CD4-positive, alpha-beta T cell (primary cell): ENCODE results near the gene DDX1. TPM values are rescaled to one million over a fixed set of nuclear protein-coding genes. Genes with fewer than 3 reads are reported as not detected.

ENCODE experiments used
- ATAC-seq: fragments of 200-7000 bp; cut with Tn5 transposase; one replicate; pipeline ENCODE4 v1.10.0; 2022; ENCODE audit warnings: mild to moderate bottlenecking; ENCODE audit not compliant: poor library complexity
- CTCF ChIA-PET: fragments of 350-600 bp; sonication (Branson Sonifier 250); formaldehyde crosslinking; loops from one replicate; lab custom pipeline; 2021; ENCODE audit warnings: antibody characterized with exemption, inconsistent platforms; lab: Charles Lee
- POLR2A ChIA-PET: fragments of 350-600 bp; sonication (Branson Sonifier 250); formaldehyde crosslinking; loops from one replicate; lab custom pipeline; 2021; ENCODE audit warnings: antibody characterized with exemption, inconsistent platforms; lab: Charles Lee
- DNase-seq, 14 experiments: peaks; one replicate each; pipeline ENCODE4 v3.0.0-alpha.2; 2013 to 2020; ENCODE audit warnings: mixed read lengths in 2 of 14
- H3K27ac ChIP-seq, 2 donors: one replicate each; pipeline versions ENCODE4 v1.5.1 to v1.7.0; 2013; ENCODE audit warnings: low read length in 2 of 2, low read depth in 1 of 2, mild to moderate bottlenecking in 1 of 2
- H3K27me3 ChIP-seq, 2 experiments: 1 replicate in 1 of 2; 2 replicates in 1 of 2; pipeline versions ENCODE4 v1.6.1 to v1.7.0; 2013; ENCODE audit warnings: low read length in 2 of 2, control low read depth in 1 of 2, mild to moderate bottlenecking in 1 of 2, moderate library complexity in 1 of 2; ENCODE audit not compliant: insufficient read depth in 2 of 2, control insufficient read depth in 1 of 2
- H3K36me3 ChIP-seq: one replicate; pipeline ENCODE4 v1.6.1; 2013; ENCODE audit warnings: low read length, control low read depth; ENCODE audit not compliant: insufficient read depth
- H3K4me1 ChIP-seq: one replicate; pipeline ENCODE4 v1.6.1; 2013; ENCODE audit warnings: low read length, control low read depth; ENCODE audit not compliant: insufficient read depth
- H3K4me3 ChIP-seq: one replicate; pipeline ENCODE4 v1.5.1; 2013; ENCODE audit warnings: mild to moderate bottlenecking, low read length, moderate library complexity
- H3K9me3 ChIP-seq, 2 experiments: 1 replicate in 1 of 2; 2 replicates in 1 of 2; pipeline versions ENCODE4 v1.6.1 to v1.7.0; 2013; ENCODE audit warnings: low read length in 2 of 2, mild to moderate bottlenecking in 2 of 2, control low read depth in 1 of 2, moderate library complexity in 1 of 2; ENCODE audit not compliant: control insufficient read depth in 1 of 2, insufficient read depth in 1 of 2
- H3K27ac Mint-ChIP-seq: one replicate; pipeline ENCODE4 v1.8.0; 2020; ENCODE audit warnings: mixed read lengths
- H3K27me3 Mint-ChIP-seq: one replicate; pipeline ENCODE4 v1.8.0; 2021; ENCODE audit warnings: mixed read lengths
- H3K36me3 Mint-ChIP-seq: one replicate; pipeline ENCODE4 v1.8.0; 2021; ENCODE audit warnings: low read depth, mixed read lengths
- H3K4me1 Mint-ChIP-seq: one replicate; pipeline ENCODE4 v1.8.0; 2021; ENCODE audit warnings: low read depth, mixed read lengths
- H3K4me3 Mint-ChIP-seq: one replicate; pipeline ENCODE4 v1.8.0; 2020; ENCODE audit warnings: mild to moderate bottlenecking, mixed read lengths
- H3K9me3 Mint-ChIP-seq: one replicate; pipeline ENCODE4 v1.8.0; 2020; ENCODE audit warnings: mixed read lengths
- intact Hi-C, 2 experiments: fragments of 100-400 bp; cut with DNase I in 1 of 2; cut with micrococcal nuclease in 1 of 2; formaldehyde crosslinking; loops; one replicate each; pipeline versions ENCODE4 v1.15.1 to v1.9.0; 2023 to 2025; cut with DNase I, micrococcal nuclease
- total RNA-seq, 174 experiments: library from RNA in 2 of 174; stranded (reverse) in 2 of 174; gene quantifications; one replicate each; pipeline ENCODE4 v1.2.3 and lab custom pipeline; 2021 to 2026
- TF ChIP-seq, protein P1 (sequence below): fragments of 200-600 bp; IDR thresholded peaks from one replicate; pipeline ENCODE4 v1.8.0; 2022; ENCODE audit warnings: antibody characterized with exemption, mild to moderate bottlenecking

Gene DDX1
- total RNA-seq, 2 experiments from 2014 or later: 48.8 to 50.1 TPM

DNA sequence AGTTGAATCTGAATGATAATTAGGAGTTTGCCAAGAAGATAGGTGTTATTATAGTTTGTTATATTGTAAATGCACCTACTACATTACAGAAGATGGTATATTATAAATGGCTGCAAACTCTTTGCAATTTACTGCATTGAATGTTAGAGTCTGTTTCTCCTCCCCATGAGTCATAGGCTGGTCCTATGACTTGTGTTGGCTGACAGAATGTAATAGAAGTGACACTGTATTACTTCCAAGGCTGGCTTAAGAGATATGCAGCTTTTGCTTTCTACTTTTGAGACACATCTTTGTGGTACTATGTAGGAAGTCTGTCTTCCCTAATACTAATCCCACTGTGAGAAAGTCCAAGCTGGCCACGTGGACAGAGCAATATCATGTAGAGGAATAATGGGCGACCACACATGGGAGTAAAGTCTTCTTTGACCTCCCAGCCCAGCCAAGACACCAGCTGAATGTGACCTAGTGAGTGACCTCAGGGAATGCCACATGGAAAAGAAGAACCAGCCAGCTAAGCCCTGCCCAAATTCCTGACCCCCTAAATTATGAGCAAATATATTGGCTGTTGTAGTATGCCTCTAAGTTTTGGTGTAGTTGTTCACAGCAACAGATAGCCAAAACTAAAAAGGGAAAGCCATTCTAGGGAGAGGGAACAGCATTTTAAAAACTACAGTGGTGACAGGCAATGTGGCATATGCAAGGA is 6.8 kb upstream of the DDX1 start:
- Histone ChIP-seq H3K4me1 (no peaks in the 10 kb centered on the region), H3K36me3 (no peaks in the 10 kb centered on the region), H3K27ac (no peak overlapping the region), H3K4me3 (no peak overlapping the region), H3K9me3 (no peaks in the 10 kb centered on the region), H3K27me3 (no peaks in the 10 kb centered on the region)
- H3K27me3 Mint-ChIP-seq: no peaks in the 10 kb centered on the region
- H3K4me3 Mint-ChIP-seq: no peak overlapping the region
- no peaks in the 10 kb centered on the region for H3K4me1 Mint-ChIP-seq
- intact Hi-C loops: no loop called here
- TF ChIP-seq, protein P1, sequence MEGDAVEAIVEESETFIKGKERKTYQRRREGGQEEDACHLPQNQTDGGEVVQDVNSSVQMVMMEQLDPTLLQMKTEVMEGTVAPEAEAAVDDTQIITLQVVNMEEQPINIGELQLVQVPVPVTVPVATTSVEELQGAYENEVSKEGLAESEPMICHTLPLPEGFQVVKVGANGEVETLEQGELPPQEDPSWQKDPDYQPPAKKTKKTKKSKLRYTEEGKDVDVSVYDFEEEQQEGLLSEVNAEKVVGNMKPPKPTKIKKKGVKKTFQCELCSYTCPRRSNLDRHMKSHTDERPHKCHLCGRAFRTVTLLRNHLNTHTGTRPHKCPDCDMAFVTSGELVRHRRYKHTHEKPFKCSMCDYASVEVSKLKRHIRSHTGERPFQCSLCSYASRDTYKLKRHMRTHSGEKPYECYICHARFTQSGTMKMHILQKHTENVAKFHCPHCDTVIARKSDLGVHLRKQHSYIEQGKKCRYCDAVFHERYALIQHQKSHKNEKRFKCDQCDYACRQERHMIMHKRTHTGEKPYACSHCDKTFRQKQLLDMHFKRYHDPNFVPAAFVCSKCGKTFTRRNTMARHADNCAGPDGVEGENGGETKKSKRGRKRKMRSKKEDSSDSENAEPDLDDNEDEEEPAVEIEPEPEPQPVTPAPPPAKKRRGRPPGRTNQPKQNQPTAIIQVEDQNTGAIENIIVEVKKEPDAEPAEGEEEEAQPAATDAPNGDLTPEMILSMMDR: no peak
- no peaks in the 10 kb centered on the region for H3K36me3 Mint-ChIP-seq
- ATAC-seq (no peak), DNase-seq (no peak)
- POLR2A ChIA-PET: no interaction called here
- H3K27ac Mint-ChIP-seq: no peak overlapping the region
- H3K9me3 Mint-ChIP-seq: no peaks in the 10 kb centered on the region
- CTCF ChIA-PET: no interaction called here

GRCh38 chr2:15588329-15588919 is 3.2 kb upstream of the DDX1 start:
- no peaks in the 10 kb centered on the region for H3K36me3 ChIP-seq
- H3K27me3 Mint-ChIP-seq: no peaks in the 10 kb centered on the region
- POLR2A ChIA-PET: no interaction called here
- H3K9me3 ChIP-seq: no peaks in the 10 kb centered on the region
- H3K27me3 ChIP-seq: no peaks in the 10 kb centered on the region
- H3K4me1 Mint-ChIP-seq: peaks cover 24% of the 10 kb centered on the region
- H3K4me1 ChIP-seq: peaks cover 14% of the 10 kb centered on the region
- no peak overlapping the region for H3K27ac ChIP-seq
- H3K27ac Mint-ChIP-seq: no peak overlapping the region
- no peaks in the 10 kb centered on the region for H3K9me3 Mint-ChIP-seq
- CTCF ChIA-PET: interaction anchor here (1.2 to 3.0 kb wide), 2 partner anchors 11 to 27 kb away, joined by 3 to 12 read pairs; no protein-coding TSS in a partner anchor
- intact Hi-C loops: no loop called here
- H3K4me3 ChIP-seq: no peak overlapping the region
- TF ChIP-seq, protein P1: no peak
- H3K36me3 Mint-ChIP-seq: peaks cover 22% of the 10 kb centered on the region
- ATAC-seq (no peak), DNase-seq (peak in 7 of 14 experiments; percentile 7 to 48 (median 14))
- H3K4me3 Mint-ChIP-seq: no peak overlapping the region

DNA sequence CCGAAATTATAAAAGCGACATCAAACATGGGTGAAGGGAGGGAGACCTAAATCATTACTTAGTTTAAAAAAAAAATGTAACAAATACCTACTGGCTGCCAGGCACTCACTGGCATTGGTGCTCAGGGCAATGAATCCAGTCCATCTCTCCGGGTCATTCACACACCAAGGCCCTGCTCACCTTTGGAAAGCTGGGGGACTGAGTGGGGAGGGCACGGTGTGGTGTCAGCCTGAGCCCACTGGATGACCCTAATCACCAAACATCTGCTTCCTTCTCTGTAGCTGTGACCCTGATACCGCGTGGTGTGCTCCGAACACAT is 336 bp upstream of the DDX1 start:
- intact Hi-C loops: loop anchor here (1.0 to 2.0 kb wide), 2 partner anchors 30 to 31 kb away; partner anchors contain the start of gene NBAS (in 2 of the 2)
- ChIA-PET CTCF (interaction anchor here (2.1 kb wide), 1 partner anchor 14 kb away, joined by 7 read pairs; no protein-coding TSS in a partner anchor), POLR2A (interaction anchor here (1.2 to 3.6 kb wide), 4 partner anchors 9 to 30 kb away, joined by 3 to 38 read pairs (median 6); partner anchors contain the start of gene NBAS)
- peaks cover 13% of the 10 kb centered on the region for H3K36me3 ChIP-seq
- DNase-seq: no peak
- H3K9me3 ChIP-seq: no peaks in the 10 kb centered on the region
- H3K4me3 Mint-ChIP-seq: peak overlapping the region; percentile 98
- H3K27me3 Mint-ChIP-seq: no peaks in the 10 kb centered on the region
- peak overlapping the region; percentile 89 for H3K27ac Mint-ChIP-seq
- peaks cover 14% of the 10 kb centered on the region for H3K4me1 ChIP-seq
- H3K36me3 Mint-ChIP-seq: peaks cover 39% of the 10 kb centered on the region
- no peaks in the 10 kb centered on the region for H3K9me3 Mint-ChIP-seq
- H3K4me1 Mint-ChIP-seq: peaks cover 50% of the 10 kb centered on the region
- no peaks in the 10 kb centered on the region for H3K27me3 ChIP-seq
- TF ChIP-seq, protein P1: no peak
- ATAC-seq: peak; percentile 43
- H3K4me3 ChIP-seq: peak overlapping the region; percentile 87
- peak overlapping the region; percentile 73 for H3K27ac ChIP-seq
